OCI-LY7 (cell line): Measurements from ENCODE around the gene NCL. TPM values are rescaled to one million over a fixed set of nuclear protein-coding genes. Genes with fewer than 3 reads are reported as not detected.
A peak's percentile ranks its signal among the peaks of the same experiment; 100 is the strongest.

Experiments used
- BruUV-seq: library from RNA; stranded (reverse); fragments of 400-500 nt; replicated peaks from 2 replicates; lab custom pipeline; 2021; lab: Mats Ljungman, UMichigan
- CTCF ChIA-PET: fragments of 300-600 bp; sonication (Branson Sonifier 250); formaldehyde crosslinking; loops from one replicate; lab custom pipeline; 2022; ENCODE audit warnings: antibody characterized with exemption; ENCODE audit not compliant: unreplicated experiment; lab: Charles Lee
- POLR2A ChIA-PET: fragments of 300-600 bp; sonication (Branson Sonifier 250); formaldehyde crosslinking; loops from one replicate; lab custom pipeline; 2022; ENCODE audit warnings: antibody characterized with exemption; lab: Charles Lee
- DNase-seq: peaks from one replicate; pipeline ENCODE4 v3.0.0-alpha.2; 2015; ENCODE audit warnings: low spot score
- H2AFZ ChIP-seq: fragments of 200-600 bp; sonication (generic), shearing (Covaris generic); 2 replicates; pipeline ENCODE4 v1.6.1; 2014; ENCODE audit warnings: mild to moderate bottlenecking, antibody characterized with exemption, low read length, moderate library complexity
- H3K27ac ChIP-seq: fragments of 200-600 bp; sonication (generic); 2 replicates; pipeline ENCODE4 v1.5.1; 2014; ENCODE audit warnings: mixed run types, low read depth, mild to moderate bottlenecking, moderate library complexity, low read length, inconsistent platforms; ENCODE audit not compliant: poor library complexity, severe bottlenecking
- H3K36me3 ChIP-seq: fragments of 200-600 bp; sonication (generic); 2 replicates; pipeline ENCODE4 v1.6.1; 2014; ENCODE audit warnings: mild to moderate bottlenecking, antibody characterized with exemption, low read length, moderate library complexity, mixed read lengths; ENCODE audit not compliant: insufficient read depth
- H3K4me1 ChIP-seq: fragments of 200-600 bp; sonication (generic); 2 replicates; pipeline ENCODE4 v1.5.1; 2014; ENCODE audit warnings: mild to moderate bottlenecking, low read length; ENCODE audit not compliant: insufficient read depth, poor library complexity, severe bottlenecking
- H3K4me2 ChIP-seq: fragments of 200-600 bp; sonication (generic); 2 replicates; pipeline ENCODE4 v1.6.1; 2014; ENCODE audit warnings: mild to moderate bottlenecking, low read length
- H3K4me3 ChIP-seq: fragments of 200-600 bp; sonication (generic); 2 replicates; pipeline ENCODE4 v1.5.1; 2014; ENCODE audit warnings: mild to moderate bottlenecking, low read depth, low read length; ENCODE audit not compliant: poor library complexity, severe bottlenecking
- H3K79me2 ChIP-seq: fragments of 200-600 bp; sonication (generic); 2 replicates; pipeline ENCODE4 v1.6.1; 2016; ENCODE audit warnings: low read depth, mild to moderate bottlenecking, low read length, moderate library complexity, mixed read lengths; ENCODE audit not compliant: insufficient read depth
- H3K9me2 ChIP-seq: fragments of 200-600 bp; sonication (generic); 2 replicates; pipeline ENCODE4 v1.6.1; 2016; ENCODE audit warnings: mild to moderate bottlenecking, low read length, mixed read lengths; ENCODE audit not compliant: insufficient read depth
- H3K9me3 ChIP-seq: fragments of 200-600 bp; sonication (generic); 2 replicates; pipeline ENCODE4 v1.6.1; 2014; ENCODE audit warnings: mild to moderate bottlenecking, mixed run types, low read length, mixed read lengths
- H4K20me1 ChIP-seq: fragments of 200-600 bp; sonication (generic); 2 replicates; pipeline ENCODE4 v1.6.1; 2014; ENCODE audit warnings: mild to moderate bottlenecking, antibody characterized with exemption, low read length, moderate library complexity, mixed read lengths; ENCODE audit not compliant: insufficient read depth
- CTCF ChIP-seq: fragments of 200-600 bp; sonication (generic); conservative IDR thresholded peaks from 2 replicates; pipeline ENCODE4 v1.5.1; 2014; ENCODE audit warnings: mild to moderate bottlenecking, antibody characterized with exemption, low read length, moderate library complexity, mixed read lengths
- EZH2phosphoT487 ChIP-seq: fragments of 200-600 bp; sonication (generic); IDR thresholded peaks from 2 replicates; pipeline ENCODE4 v1.6.1; 2018; ENCODE audit warnings: low read depth, borderline replicate concordance, mild to moderate bottlenecking, mixed run types, antibody characterized with exemption, low read length, moderate library complexity, mixed read lengths
- intact Hi-C: fragments of 100-400 bp; cut with micrococcal nuclease; formaldehyde crosslinking; loops from one replicate; pipeline ENCODE4 v1.10.0; 2022; ENCODE audit not compliant: unreplicated experiment
- total RNA-seq, 2 experiments: library from RNA; depleted of rRNA in 1 of 2; stranded (reverse); fragments of >200 nt in 1 of 2; shearing (Covaris generic) in 1 of 2; gene quantifications; 2 replicates each; pipeline ENCODE4 v1.2.3, GENCODE V29; 2014 to 2022

Gene NCL
- total RNA-seq, 2 experiments from 2014 or later: 255 to 1,007 TPM

DNA sequence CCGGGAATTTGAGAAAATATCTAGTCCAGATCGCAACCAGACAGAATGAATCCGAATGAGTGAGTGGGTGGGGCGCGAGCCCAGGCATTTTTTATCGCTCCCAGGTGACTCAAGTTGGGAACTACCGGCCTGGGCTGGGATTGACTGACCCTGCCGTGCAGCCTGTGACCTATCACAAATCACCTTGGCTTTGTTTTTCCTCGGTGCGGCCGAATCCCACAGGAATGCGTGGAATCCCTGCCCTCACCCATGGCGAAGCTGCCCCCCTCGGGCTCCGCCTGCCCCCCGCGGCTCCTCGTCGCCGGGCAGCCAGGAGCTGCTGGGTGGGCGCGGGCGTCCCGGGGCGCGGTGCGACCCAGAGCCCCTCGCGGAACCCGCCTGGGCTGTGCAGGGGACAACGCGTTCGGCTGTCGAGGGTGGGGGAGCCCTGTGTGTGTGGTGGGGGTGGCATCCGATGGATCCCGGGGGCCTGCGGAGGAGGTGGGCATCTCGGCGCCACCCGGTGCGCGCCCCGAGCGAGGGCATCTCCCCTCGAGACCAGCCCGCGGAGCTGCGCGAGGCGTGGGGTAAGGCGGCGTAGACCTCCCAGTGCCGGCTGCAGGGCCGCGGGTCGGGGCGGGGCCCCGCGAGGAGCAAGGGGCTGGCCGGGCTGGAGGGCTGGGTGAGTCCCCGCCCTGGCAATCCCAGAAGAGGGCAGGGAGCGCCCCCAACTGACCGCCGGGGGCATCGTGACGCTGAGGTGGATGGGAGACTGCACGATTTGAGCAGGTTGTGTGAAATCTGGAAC lies 52.3 kb downstream of the NCL start:
- H4K20me1 ChIP-seq: no peaks in the 10 kb centered on the region
- no peak overlapping the region for H3K4me3 ChIP-seq
- ChIA-PET POLR2A (interaction anchor here (1.4 kb wide), 1 partner anchor 14 kb away, joined by 3 read pairs; no protein-coding TSS in a partner anchor), CTCF (no interaction called here)
- H3K9me2 ChIP-seq: no peaks in the 10 kb centered on the region
- no peaks in the 10 kb centered on the region for H3K4me1 ChIP-seq
- intact Hi-C loops: no loop called here
- no TSS peak for BruUV-seq
- no peak overlapping the region for H3K4me2 ChIP-seq
- H3K27ac ChIP-seq: no peak overlapping the region
- H3K36me3 ChIP-seq: no peaks in the 10 kb centered on the region
- DNase-seq: peak; percentile 20
- no peaks in the 10 kb centered on the region for H3K79me2 ChIP-seq
- H2AFZ ChIP-seq: no peak overlapping the region
- no peak for TF ChIP-seq EZH2phosphoT487
- TF ChIP-seq CTCF: peak; percentile 68
- peaks cover 15% of the 10 kb centered on the region; the same call in 1 of the 2 replicates for H3K9me3 ChIP-seq

GRCh38 chr2:231411237-231411636 lies 53.0 kb downstream of the NCL start:
- Histone ChIP-seq H3K27ac (no peak overlapping the region), H3K4me3 (no peak overlapping the region), H3K9me3 (peaks cover 15% of the 10 kb centered on the region; the same call in 1 of the 2 replicates), H3K9me2 (no peaks in the 10 kb centered on the region), H3K4me2 (no peak overlapping the region), H3K36me3 (no peaks in the 10 kb centered on the region), H2AFZ (no peak overlapping the region), H3K4me1 (peaks cover 4% of the 10 kb centered on the region), H3K79me2 (no peaks in the 10 kb centered on the region), H4K20me1 (no peaks in the 10 kb centered on the region)
- DNase-seq: no peak
- intact Hi-C loops: no loop called here
- ChIA-PET CTCF (no interaction called here), POLR2A (no interaction called here)
- no TSS peak for BruUV-seq
- no peak for TF ChIP-seq CTCF
- TF ChIP-seq EZH2phosphoT487: no peak

GRCh38 chr2:231410293-231411004 lies 53.8 kb downstream of the NCL start:
- peaks cover 9% of the 10 kb centered on the region for H3K4me1 ChIP-seq
- intact Hi-C loops: no loop called here
- no TSS peak for BruUV-seq
- no peaks in the 10 kb centered on the region for H4K20me1 ChIP-seq
- TF ChIP-seq EZH2phosphoT487: no peak
- peak; percentile 74 for TF ChIP-seq CTCF
- H3K4me3 ChIP-seq: no peak overlapping the region
- no peak overlapping the region for H2AFZ ChIP-seq
- no peak for DNase-seq
- H3K79me2 ChIP-seq: no peaks in the 10 kb centered on the region
- ChIA-PET CTCF (no interaction called here), POLR2A (no interaction called here)
- no peak overlapping the region for H3K27ac ChIP-seq
- H3K36me3 ChIP-seq: no peaks in the 10 kb centered on the region
- H3K9me3 ChIP-seq: peaks cover 15% of the 10 kb centered on the region; the same call in 1 of the 2 replicates
- no peaks in the 10 kb centered on the region for H3K9me2 ChIP-seq
- no peak overlapping the region for H3K4me2 ChIP-seq
